GM12872 (cell line): ENCODE measurements around the gene SNX32.

Source experiments
- CTCF ChIP-seq: IDR thresholded peaks from 3 replicates; pipeline ENCODE4 v1.5.1; 2011; ENCODE audit warnings: low read depth, mild to moderate bottlenecking, low read length, moderate library complexity; ENCODE audit not compliant: insufficient read depth

SNX32 gene

GRCh38 chr11:65862191-65862735 is 28.5 kb downstream of the SNX32 start:
- no peak for TF ChIP-seq CTCF

- TF ChIP-seq CTCF, result no peak
Measured at GRCh38 chr11:65862941-65863888, 29.5 kb downstream of the SNX32 start.

DNA sequence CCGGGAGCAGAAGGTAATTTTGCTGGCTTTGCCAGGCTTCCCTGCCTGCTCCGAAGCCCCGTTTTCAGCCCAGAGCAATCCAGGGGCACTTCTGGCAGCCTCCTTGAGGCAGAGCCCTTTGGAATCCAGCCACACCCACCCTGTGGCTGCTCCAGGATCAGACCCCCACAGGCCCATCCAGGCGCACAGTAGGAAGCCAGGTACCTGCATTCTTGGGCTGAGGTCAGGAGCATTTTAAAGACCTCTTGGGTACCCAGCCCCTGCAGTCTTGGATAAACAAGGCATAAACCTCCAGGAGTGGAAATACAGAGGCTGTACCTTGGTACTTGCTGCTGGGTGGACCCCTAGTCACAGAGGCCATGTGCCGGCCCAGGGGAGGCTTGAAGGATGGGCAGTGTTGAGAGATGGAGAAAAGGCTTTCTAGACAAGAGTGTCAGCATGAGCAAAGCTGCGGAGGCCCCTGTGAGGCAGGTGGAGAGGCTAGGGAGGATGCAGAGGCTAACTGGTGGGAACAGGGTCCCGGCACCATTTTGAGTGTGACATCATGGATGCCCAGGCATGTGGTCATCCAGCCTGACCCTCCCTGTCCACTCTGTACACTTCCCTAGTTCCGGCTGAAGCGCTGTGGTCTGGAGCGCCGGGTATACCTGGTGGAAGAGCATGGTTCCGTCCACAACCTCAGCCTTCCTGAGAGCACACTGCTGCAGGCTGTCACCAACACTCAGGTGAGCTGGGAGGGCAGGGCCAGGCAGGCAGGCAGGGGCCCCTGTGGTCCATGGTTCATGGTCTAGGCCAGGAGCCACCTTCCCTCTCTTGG is 30.3 kb downstream of the SNX32 start:
- no peak for TF ChIP-seq CTCF

- no peak for TF ChIP-seq CTCF
Measured at GRCh38 chr11:65864706-65865471, 31.1 kb downstream of the SNX32 start.

GRCh38 chr11:65865550-65866172 is 31.9 kb downstream of the SNX32 start:
- no peak for TF ChIP-seq CTCF

DNA sequence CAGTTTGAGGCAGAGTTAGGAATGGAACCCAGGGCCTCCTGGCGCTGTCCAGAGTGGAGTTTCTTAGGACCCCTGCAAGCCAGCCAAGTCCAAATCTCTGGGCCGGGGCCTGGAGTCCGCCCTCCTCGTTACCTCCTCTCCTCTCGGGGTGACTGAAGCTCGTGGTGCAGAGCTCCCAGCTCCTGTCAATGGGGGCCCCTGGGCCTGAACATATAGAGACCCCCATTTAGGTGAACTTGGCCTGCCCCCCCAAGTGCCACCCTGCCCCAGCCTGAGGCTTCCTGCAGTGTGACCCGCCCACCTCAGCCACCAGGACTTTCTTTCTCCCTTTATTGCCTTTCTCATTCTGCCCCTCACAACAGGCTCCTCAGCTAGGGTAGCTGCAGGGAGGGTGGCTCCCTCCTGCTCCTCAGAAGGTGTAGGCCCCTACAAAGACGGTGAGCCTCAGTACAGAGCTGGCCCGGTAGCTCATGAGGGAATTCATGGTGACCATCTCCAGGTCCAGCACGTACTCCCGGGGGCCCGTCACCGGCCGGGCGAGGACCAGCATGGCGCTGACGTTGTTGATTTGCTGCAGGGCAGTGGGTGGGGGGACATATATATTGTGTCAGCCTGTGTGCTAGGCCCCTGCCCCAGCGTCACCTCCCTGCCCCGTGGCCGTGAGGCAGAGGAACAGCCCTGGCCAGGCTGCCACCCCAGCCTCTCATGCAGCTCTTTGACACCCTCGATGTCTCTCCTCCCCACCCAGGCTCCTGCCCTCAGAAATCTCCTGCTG is 32.9 kb downstream of the SNX32 start:
- no peak for TF ChIP-seq CTCF
